Endodermal cell (in vitro differentiated cells): ENCODE data around the gene FAF1. TPM values are rescaled to one million over a fixed set of nuclear protein-coding genes. Genes with fewer than 3 reads are reported as not detected.
A peak's percentile ranks its signal among the peaks of the same experiment; 100 is the strongest.

Experiments used
- DNase-seq: peaks from one replicate; pipeline ENCODE4 v3.0.0-alpha.2; 2017
- H3K27ac ChIP-seq: 2 replicates; pipeline ENCODE4 v1.5.1; 2013; ENCODE audit warnings: mild to moderate bottlenecking, low read depth, low read length, moderate library complexity
- H3K27me3 ChIP-seq: 2 replicates; pipeline ENCODE4 v1.6.1; 2013; ENCODE audit warnings: mild to moderate bottlenecking, low read length, moderate library complexity; ENCODE audit not compliant: insufficient read depth, control insufficient read depth, poor library complexity, severe bottlenecking
- H3K36me3 ChIP-seq: 2 replicates; pipeline ENCODE4 v1.7.0; 2013; ENCODE audit warnings: mild to moderate bottlenecking, low read length, moderate library complexity; ENCODE audit not compliant: control insufficient read depth, insufficient read depth
- H3K4me1 ChIP-seq: one replicate; pipeline ENCODE4 v1.7.0; 2013; ENCODE audit warnings: low read length; ENCODE audit not compliant: control insufficient read depth, insufficient read depth
- H3K4me3 ChIP-seq: 2 replicates; pipeline ENCODE4 v1.5.1; 2013; ENCODE audit warnings: mild to moderate bottlenecking, low read length, moderate library complexity
- H3K9ac ChIP-seq: 2 replicates; pipeline ENCODE4 v1.6.1; 2013; ENCODE audit warnings: mild to moderate bottlenecking, low read length, moderate library complexity; ENCODE audit not compliant: poor library complexity, severe bottlenecking; ENCODE audit errors: extremely low read depth
- H3K9me3 ChIP-seq: 2 replicates; pipeline ENCODE4 v1.6.1; 2013; ENCODE audit warnings: mild to moderate bottlenecking, low read length, moderate library complexity; ENCODE audit not compliant: control insufficient read depth
- H3K27ac Mint-ChIP-seq: 2 replicates; pipeline ENCODE4 v1.8.0; 2020; ENCODE audit warnings: mixed read lengths
- H3K27me3 Mint-ChIP-seq: 2 replicates; pipeline ENCODE4 v1.8.0; 2021; ENCODE audit warnings: mild to moderate bottlenecking, mixed read lengths; ENCODE audit not compliant: insufficient read depth
- H3K36me3 Mint-ChIP-seq: 2 replicates; pipeline ENCODE4 v1.8.0; 2020; ENCODE audit warnings: low read depth, mixed read lengths
- H3K4me1 Mint-ChIP-seq: 2 replicates; pipeline ENCODE4 v1.8.0; 2020; ENCODE audit warnings: mixed read lengths
- H3K4me3 Mint-ChIP-seq: 2 replicates; pipeline ENCODE4 v1.8.0; 2020; ENCODE audit warnings: mild to moderate bottlenecking, moderate library complexity, mixed read lengths
- H3K9me3 Mint-ChIP-seq: 2 replicates; pipeline ENCODE4 v1.8.0; 2020; ENCODE audit warnings: mild to moderate bottlenecking, mixed read lengths
- CTCF ChIP-seq: fragments of 200-600 bp; sonication (generic); conservative IDR thresholded peaks from 2 replicates; pipeline ENCODE4 v1.5.0; 2021; ENCODE audit warnings: antibody characterized with exemption, mild to moderate bottlenecking
- WGBS, 2 experiments: methylation state at CpG; one replicate each; pipeline versions ENCODE4 v1.1.5 to v1.1.7; 2013; ENCODE audit warnings: missing lambda C conversion rate in 2 of 2, mixed read lengths in 1 of 2; ENCODE audit not compliant: insufficient coverage in 1 of 2, insufficient read length in 1 of 2; 5-methylcytosine and 5-hydroxymethylcytosine counted together
- total RNA-seq, 2 donors: library from RNA; stranded (reverse); fragmentation: NEBNext Ultra II Directional in 1 of 2; extraction: Animal tissue kit (Norgen Biotek cat#: 25700) in 1 of 2; gene quantifications; 2 replicates in 1 of 2; 3 replicates in 1 of 2; pipeline ENCODE4 v1.2.1, GENCODE V29; 2021

The FAF1 gene
- total RNA-seq, 2 donors from 2014 or later: 76.4 to 94.4 TPM

GRCh38 chr1:50631161-50631560, 328.9 kb downstream of the FAF1 start:
- Histone ChIP-seq H3K9me3 (no peaks in the 10 kb centered on the region), H3K4me3 (no peak overlapping the region), H3K36me3 (no peaks in the 10 kb centered on the region), H3K9ac (no peak overlapping the region), H3K27me3 (no peaks in the 10 kb centered on the region), H3K27ac (no peak overlapping the region), H3K4me1 (peaks cover 4% of the 10 kb centered on the region)
- Mint-ChIP-seq H3K27ac (no peak overlapping the region), H3K36me3 (no peaks in the 10 kb centered on the region), H3K4me3 (no peak overlapping the region), H3K4me1 (peaks cover 6% of the 10 kb centered on the region), H3K27me3 (no peaks in the 10 kb centered on the region), H3K9me3 (no peaks in the 10 kb centered on the region)
- no peak for TF ChIP-seq CTCF
- DNase-seq: no peak

GRCh38 chr1:50622259-50622658, 337.8 kb downstream of the FAF1 start:
- WGBS, 2 experiments: 94% methylated on average over 2 of the region's 2 CpGs; no CpG with 5 or more reads in 1 of the 2 experiments
- no peak for TF ChIP-seq CTCF
- H3K36me3 Mint-ChIP-seq: peaks cover 16% of the 10 kb centered on the region
- Histone ChIP-seq H3K9me3 (no peaks in the 10 kb centered on the region), H3K27me3 (no peaks in the 10 kb centered on the region), H3K36me3 (no peaks in the 10 kb centered on the region), H3K27ac (no peak overlapping the region), H3K4me1 (peaks cover 4% of the 10 kb centered on the region), H3K4me3 (no peak overlapping the region), H3K9ac (no peak overlapping the region)
- H3K27me3 Mint-ChIP-seq: no peaks in the 10 kb centered on the region
- H3K27ac Mint-ChIP-seq: no peak overlapping the region
- no peak for DNase-seq
- H3K9me3 Mint-ChIP-seq: peaks cover 12% of the 10 kb centered on the region
- H3K4me3 Mint-ChIP-seq: no peak overlapping the region
- H3K4me1 Mint-ChIP-seq: no peaks in the 10 kb centered on the region

- peaks cover 4% of the 10 kb centered on the region for H3K4me1 ChIP-seq
- no peak overlapping the region for H3K4me3 Mint-ChIP-seq
- 80 to 91% methylated on average over 1 to 6 of the region's 6 CpGs for WGBS, 2 experiments
- peaks cover 12% of the 10 kb centered on the region for H3K9me3 Mint-ChIP-seq
- TF ChIP-seq CTCF: peak; percentile 75
- no peaks in the 10 kb centered on the region for H3K27me3 Mint-ChIP-seq
- peaks cover 16% of the 10 kb centered on the region for H3K36me3 Mint-ChIP-seq
- H3K4me3 ChIP-seq: no peak overlapping the region
- no peaks in the 10 kb centered on the region for H3K27me3 ChIP-seq
- H3K4me1 Mint-ChIP-seq: no peaks in the 10 kb centered on the region
- peak; percentile 75 for DNase-seq
- no peaks in the 10 kb centered on the region for H3K9me3 ChIP-seq
- no peak overlapping the region for H3K9ac ChIP-seq
- H3K27ac ChIP-seq: no peak overlapping the region
- H3K27ac Mint-ChIP-seq: peak overlapping the region; percentile 78
- no peaks in the 10 kb centered on the region for H3K36me3 ChIP-seq
These were observed 339.3 kb downstream of the FAF1 start for GRCh38 chr1:50620680-50621329.
